ENCODE data around the gene ZBTB44.

- TF ChIP-seq, protein P1, sequence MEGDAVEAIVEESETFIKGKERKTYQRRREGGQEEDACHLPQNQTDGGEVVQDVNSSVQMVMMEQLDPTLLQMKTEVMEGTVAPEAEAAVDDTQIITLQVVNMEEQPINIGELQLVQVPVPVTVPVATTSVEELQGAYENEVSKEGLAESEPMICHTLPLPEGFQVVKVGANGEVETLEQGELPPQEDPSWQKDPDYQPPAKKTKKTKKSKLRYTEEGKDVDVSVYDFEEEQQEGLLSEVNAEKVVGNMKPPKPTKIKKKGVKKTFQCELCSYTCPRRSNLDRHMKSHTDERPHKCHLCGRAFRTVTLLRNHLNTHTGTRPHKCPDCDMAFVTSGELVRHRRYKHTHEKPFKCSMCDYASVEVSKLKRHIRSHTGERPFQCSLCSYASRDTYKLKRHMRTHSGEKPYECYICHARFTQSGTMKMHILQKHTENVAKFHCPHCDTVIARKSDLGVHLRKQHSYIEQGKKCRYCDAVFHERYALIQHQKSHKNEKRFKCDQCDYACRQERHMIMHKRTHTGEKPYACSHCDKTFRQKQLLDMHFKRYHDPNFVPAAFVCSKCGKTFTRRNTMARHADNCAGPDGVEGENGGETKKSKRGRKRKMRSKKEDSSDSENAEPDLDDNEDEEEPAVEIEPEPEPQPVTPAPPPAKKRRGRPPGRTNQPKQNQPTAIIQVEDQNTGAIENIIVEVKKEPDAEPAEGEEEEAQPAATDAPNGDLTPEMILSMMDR (conservative IDR thresholded peaks at IDR 0.05; ENCODE audit: low read length) = no peak
- TF ChIP-seq EZH2phosphoT487 (IDR thresholded peaks at IDR 0.05; ENCODE audit: borderline replicate concordance) = no peak
Measured at GRCh38 chr11:130244848-130245247, 69.9 kb downstream of the ZBTB44 start.
